ENCODE measurements around the gene RIT2.
"Not testable (repeated sequence)": the region's sequence is repeated elsewhere in the genome, so short reads cannot be mapped to it uniquely, and the experiment has no call there.

The RIT2 gene

GRCh38 chr18:42760290-42760689 lies 355.2 kb downstream of the RIT2 start:
- DNase-seq (ENCODE audit: low read depth in 2 of 2): no peak

DNA sequence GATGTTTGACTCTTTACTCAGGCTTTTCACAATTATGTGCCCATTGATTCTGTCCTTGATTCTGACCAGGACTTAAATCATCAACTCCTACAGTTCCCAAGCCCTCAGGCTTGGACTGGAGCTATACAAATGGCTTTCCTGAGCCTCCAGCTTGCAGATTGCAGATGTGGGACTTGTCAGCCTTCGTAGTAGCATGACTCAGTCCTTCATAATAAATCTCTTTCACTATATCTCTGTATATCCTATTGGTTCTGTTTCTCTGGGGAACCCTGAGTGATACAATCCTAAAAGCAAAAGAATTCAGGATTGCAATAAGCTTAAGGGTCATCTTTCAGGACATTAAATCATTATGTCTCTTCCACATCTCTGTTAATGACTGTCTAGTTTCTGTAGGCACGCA lies 356.6 kb downstream of the RIT2 start:
- DNase-seq (ENCODE audit: low read depth in 2 of 2): no peak

DNA sequence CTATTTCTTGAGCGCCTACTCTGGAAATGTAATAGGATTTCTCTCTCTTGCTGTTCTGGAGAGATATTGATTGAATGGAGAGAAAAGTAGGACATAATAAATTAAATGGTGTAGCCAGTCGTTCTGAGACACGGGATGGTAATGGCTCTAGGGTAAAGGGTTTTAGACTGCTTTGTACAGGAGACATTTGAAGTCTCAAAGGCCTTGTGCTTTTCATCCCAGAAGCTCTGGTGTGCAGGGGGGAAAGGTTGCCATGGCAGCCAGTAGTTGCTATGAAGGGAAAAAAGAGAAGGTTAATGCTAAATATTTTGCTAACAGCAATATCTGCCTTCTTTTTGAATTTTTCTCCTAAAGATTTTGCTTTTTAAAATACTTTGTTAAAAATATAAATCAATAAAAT lies 359.3 kb downstream of the RIT2 start:
- DNase-seq (ENCODE audit: low read depth in 2 of 2): no peak

DNA sequence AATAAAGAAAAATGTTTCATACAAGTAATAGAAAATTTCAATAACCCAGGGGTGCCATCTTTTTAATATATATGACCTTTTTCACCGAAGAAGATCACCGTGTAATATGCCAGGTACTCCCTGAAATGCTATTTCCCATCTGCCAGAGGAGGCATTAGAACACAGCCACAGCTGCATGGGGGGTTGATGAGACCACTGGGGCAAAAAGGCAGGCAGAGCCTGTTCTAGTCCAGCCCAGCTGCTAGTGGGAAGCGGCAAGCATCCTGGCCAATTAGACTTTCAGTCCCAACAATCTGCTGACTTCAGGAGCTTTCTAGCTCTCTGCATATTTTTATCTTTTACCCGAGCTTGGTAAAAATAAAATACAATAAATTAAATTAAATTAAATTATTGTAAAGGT lies 362.6 kb downstream of the RIT2 start:
- no peak for DNase-seq (ENCODE audit: low read depth in 2 of 2)

- no peak for DNase-seq (ENCODE audit: low read depth in 2 of 2)
Observed at GRCh38 chr18:42746794-42747193, 368.7 kb downstream of the RIT2 start.

- no peak for DNase-seq (ENCODE audit: low read depth in 2 of 2)
Observed at GRCh38 chr18:42745931-42746330, 369.6 kb downstream of the RIT2 start.

DNA sequence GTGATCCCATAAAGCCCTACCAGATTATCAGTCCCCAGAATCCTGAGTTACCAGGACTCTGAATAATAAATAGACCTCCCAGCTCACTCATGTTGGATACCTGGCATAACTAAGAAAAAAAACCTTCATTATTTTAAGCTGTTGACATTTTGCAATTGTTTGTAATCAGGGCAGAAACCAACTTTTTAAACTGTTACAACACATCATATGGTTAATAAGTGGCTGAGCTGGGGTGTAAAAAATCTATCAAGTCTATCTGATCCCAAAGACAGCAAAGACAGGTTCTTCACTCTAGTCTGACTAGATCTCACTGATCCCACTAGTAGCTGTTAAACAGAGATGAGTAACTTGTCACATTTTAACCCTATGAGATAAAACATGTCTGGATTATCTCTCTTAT lies 370.3 kb downstream of the RIT2 start:
- DNase-seq (ENCODE audit: low read depth in 2 of 2): no peak

- DNase-seq (ENCODE audit: low read depth in 2 of 2): no peak
Observed at GRCh38 chr18:42743373-42744138, 371.9 kb downstream of the RIT2 start.

DNA sequence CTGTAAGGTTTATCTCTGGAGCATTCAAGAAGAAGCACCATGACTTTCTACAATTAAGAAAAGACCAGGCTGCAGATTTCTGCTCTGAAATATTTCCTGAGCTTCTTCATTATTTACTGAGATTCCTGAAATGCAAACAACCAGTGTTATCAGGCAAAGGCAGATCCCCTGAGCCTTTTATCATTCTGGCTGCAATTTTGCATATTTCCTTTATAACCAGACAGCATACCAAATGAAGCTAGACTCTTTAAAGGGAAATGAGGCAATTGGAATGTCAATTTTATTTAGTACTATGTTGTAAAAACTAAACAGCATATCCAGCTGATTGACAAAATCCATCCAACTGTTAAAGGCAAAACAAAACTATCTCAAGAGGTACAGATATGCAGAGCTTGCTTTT lies 372.5 kb downstream of the RIT2 start:
- no peak for DNase-seq (ENCODE audit: low read depth in 2 of 2)

- no peak for DNase-seq (ENCODE audit: low read depth in 2 of 2)
Observed at GRCh38 chr18:42742474-42742873, 373.0 kb downstream of the RIT2 start.

DNA sequence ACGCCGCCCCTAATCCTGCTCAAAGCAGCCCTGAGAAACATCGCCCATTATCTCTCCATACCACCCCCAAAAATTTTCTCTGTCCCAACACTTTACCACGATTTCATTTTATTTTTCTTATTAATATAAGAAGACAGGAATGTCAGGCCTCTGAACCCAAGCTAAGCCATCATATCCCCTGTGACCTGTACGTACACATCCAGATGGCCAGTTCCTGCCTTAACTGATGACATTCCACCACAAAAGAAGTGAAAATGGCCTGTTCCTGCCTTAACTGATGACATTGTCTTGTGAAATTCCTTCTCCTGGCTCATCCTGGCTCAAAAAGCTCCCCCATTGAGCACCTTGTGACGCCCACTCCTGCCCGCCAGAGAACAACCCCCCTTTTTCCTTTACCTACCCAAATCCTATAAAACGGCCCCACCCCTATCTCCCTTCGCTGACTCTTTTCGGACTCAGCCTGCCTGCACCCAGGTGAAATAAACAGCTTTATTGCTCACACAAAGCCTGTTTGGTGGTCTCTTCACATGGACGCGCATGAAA lies 373.6 kb downstream of the RIT2 start:
- not testable (repeated sequence) for DNase-seq (ENCODE audit: low read depth in 2 of 2)

- not testable (repeated sequence) for DNase-seq (ENCODE audit: low read depth in 2 of 2)
Observed at GRCh38 chr18:42741299-42741698, 374.2 kb downstream of the RIT2 start.

GRCh38 chr18:42736074-42736473 lies 379.4 kb downstream of the RIT2 start:
- DNase-seq (ENCODE audit: low read depth in 2 of 2): no peak

- no peak for DNase-seq (ENCODE audit: low read depth in 2 of 2)
Observed at GRCh38 chr18:42734520-42734919, 381.0 kb downstream of the RIT2 start.

GRCh38 chr18:42730272-42730671 lies 385.2 kb downstream of the RIT2 start:
- DNase-seq (ENCODE audit: low read depth in 2 of 2): no peak

GRCh38 chr18:42719221-42719620 lies 396.3 kb downstream of the RIT2 start:
- DNase-seq (ENCODE audit: low read depth in 2 of 2): no peak

- DNase-seq (ENCODE audit: low read depth in 2 of 2): no peak
Observed at GRCh38 chr18:42712065-42712464, 403.4 kb downstream of the RIT2 start.

DNA sequence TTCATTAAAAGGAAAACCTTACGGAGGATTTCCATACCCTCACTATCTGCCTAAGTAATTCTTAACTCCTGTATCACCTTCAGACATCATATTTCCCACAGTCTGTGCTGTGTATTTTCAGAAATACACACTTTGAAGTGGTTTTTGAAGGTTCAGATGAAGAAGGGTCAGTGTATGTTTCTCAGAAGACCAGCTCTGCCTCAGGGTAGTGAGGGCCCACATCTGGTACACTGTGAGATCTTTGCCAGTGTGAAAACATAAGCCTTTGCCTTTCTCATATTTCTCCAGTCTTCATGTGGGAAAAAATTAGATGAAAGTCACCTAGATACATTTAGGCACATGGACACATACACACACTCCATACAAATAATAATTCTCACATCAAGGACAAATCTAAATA lies 408.4 kb downstream of the RIT2 start:
- DNase-seq (ENCODE audit: low read depth in 2 of 2): no peak

GRCh38 chr18:42706618-42707017 lies 408.9 kb downstream of the RIT2 start:
- DNase-seq (ENCODE audit: low read depth in 2 of 2): no peak

GRCh38 chr18:42706029-42706608 lies 409.4 kb downstream of the RIT2 start:
- DNase-seq (ENCODE audit: low read depth in 2 of 2): no peak
